SU-DHL-6 (cell line): ENCODE results near the gene GNAS.
A peak's percentile ranks its signal among the peaks of the same experiment; 100 is the strongest.

ENCODE experiments used
- H2AFZ ChIP-seq: fragments of 200-600 bp; sonication (generic); 2 replicates; pipeline ENCODE4 v1.6.1; 2014; ENCODE audit warnings: low read depth, mild to moderate bottlenecking, moderate library complexity, mixed read lengths, antibody characterized with exemption, low read length; ENCODE audit not compliant: severe bottlenecking
- H3F3A ChIP-seq: fragments of 200-600 bp; shearing (Covaris generic); 2 replicates; pipeline ENCODE4 v1.6.0; 2016; ENCODE audit warnings: antibody characterized with exemption, mild to moderate bottlenecking; ENCODE audit not compliant: insufficient read depth
- H3K27ac ChIP-seq: fragments of 200-600 bp; sonication (generic); 2 replicates; pipeline ENCODE4 v1.5.1; 2016; ENCODE audit warnings: low read depth, mild to moderate bottlenecking, low read length, moderate library complexity, mixed read lengths
- H3K27me3 ChIP-seq: fragments of 200-600 bp; sonication (generic), shearing (Covaris generic); 2 replicates; pipeline ENCODE4 v1.6.0; 2014; ENCODE audit warnings: mild to moderate bottlenecking, low read length
- H3K36me3 ChIP-seq: fragments of 200-600 bp; sonication (generic); 2 replicates; pipeline ENCODE4 v1.6.1; 2014; ENCODE audit warnings: mild to moderate bottlenecking, low read length, mixed read lengths
- H3K4me2 ChIP-seq: fragments of 300-600, 200-600 bp; shearing (Covaris generic), sonication (generic); 2 replicates; pipeline ENCODE4 v1.6.0; 2014; ENCODE audit warnings: low read length, low read depth, mild to moderate bottlenecking; ENCODE audit not compliant: poor library complexity, severe bottlenecking
- H3K4me3 ChIP-seq: fragments of 200-600 bp; sonication (generic); 2 replicates; pipeline ENCODE4 v1.5.1; 2014; ENCODE audit warnings: antibody characterized with exemption, low read length, mild to moderate bottlenecking, mixed read lengths; ENCODE audit not compliant: insufficient read depth, poor library complexity, severe bottlenecking
- H3K79me2 ChIP-seq: fragments of 200-600 bp; sonication (generic); 2 replicates; pipeline ENCODE4 v1.6.1; 2014; ENCODE audit warnings: mild to moderate bottlenecking, low read length, moderate library complexity; ENCODE audit not compliant: insufficient read depth
- H3K9ac ChIP-seq: fragments of 200-600 bp; sonication (generic); 2 replicates; pipeline ENCODE4 v1.7.0; 2014; ENCODE audit warnings: mild to moderate bottlenecking, low read length
- H3K9me2 ChIP-seq: fragments of 200-600 bp; sonication (generic); replicated peaks from 2 replicates; pipeline ENCODE4 v1.6.1; 2014; ENCODE audit warnings: low read length; ENCODE audit not compliant: insufficient read depth
- H3K9me3 ChIP-seq: fragments of 200-600 bp; sonication (generic); 2 replicates; pipeline ENCODE4 v1.6.1; 2014; ENCODE audit warnings: low read length, mixed read lengths; ENCODE audit not compliant: insufficient read depth
- H4K20me1 ChIP-seq: fragments of 200-600 bp; sonication (generic); 2 replicates; pipeline ENCODE4 v1.6.1; 2014; ENCODE audit warnings: low read depth, mild to moderate bottlenecking, antibody characterized with exemption, low read length, moderate library complexity, mixed read lengths
- CTCF ChIP-seq: fragments of 200-600 bp; sonication (generic); IDR thresholded peaks from one replicate; pipeline ENCODE4 v1.5.1; 2017; ENCODE audit warnings: antibody characterized with exemption, mild to moderate bottlenecking, low read length, moderate library complexity; ENCODE audit not compliant: insufficient read depth, poor library complexity, severe bottlenecking
- EZH2phosphoT487 ChIP-seq: fragments of 200-600 bp; sonication (generic), shearing (Covaris generic); conservative IDR thresholded peaks from 2 replicates; pipeline ENCODE4 v1.6.1; 2018; ENCODE audit warnings: mild to moderate bottlenecking, antibody characterized with exemption, low read length, moderate library complexity, mixed read lengths

The GNAS gene

GRCh38 chr20:58907320-58908137 lies 55.0 kb downstream of the GNAS start:
- H3K9ac ChIP-seq: peak overlapping the region; percentile 59
- peaks cover 7% of the 10 kb centered on the region; the same call in 1 of the 2 replicates for H3K79me2 ChIP-seq
- no peak overlapping the region for H2AFZ ChIP-seq
- H3K27me3 ChIP-seq: no peaks in the 10 kb centered on the region
- peak overlapping the region; percentile 94 for H3K27ac ChIP-seq
- peaks cover 67% of the 10 kb centered on the region for H3K36me3 ChIP-seq
- peaks cover 3% of the 10 kb centered on the region; the same call in 1 of the 2 replicates for H4K20me1 ChIP-seq
- no peaks in the 10 kb centered on the region for H3K9me2 ChIP-seq
- TF ChIP-seq EZH2phosphoT487 (no peak), CTCF (no peak)
- peak overlapping the region; percentile 38 for H3K4me3 ChIP-seq
- H3F3A ChIP-seq: peaks cover 77% of the 10 kb centered on the region
- H3K4me2 ChIP-seq: peak overlapping the region; percentile 82
- H3K9me3 ChIP-seq: no peaks in the 10 kb centered on the region

GRCh38 chr20:58908221-58908620 lies 55.7 kb downstream of the GNAS start:
- H2AFZ ChIP-seq: no peak overlapping the region
- 0 out of 2 replicates have a peak, but pooled peaks cover 3% of the 10 kb centered on the region for H3K79me2 ChIP-seq
- peak overlapping the region; percentile 82 for H3K4me2 ChIP-seq
- no peaks in the 10 kb centered on the region for H3K27me3 ChIP-seq
- peak overlapping the region; percentile 19 for H3K4me3 ChIP-seq
- H3K9me2 ChIP-seq: no peaks in the 10 kb centered on the region
- no peak for TF ChIP-seq CTCF
- no peak for TF ChIP-seq EZH2phosphoT487
- H3K9me3 ChIP-seq: no peaks in the 10 kb centered on the region
- H3K27ac ChIP-seq: peak overlapping the region; percentile 94
- peaks cover 84% of the 10 kb centered on the region for H3F3A ChIP-seq
- H3K36me3 ChIP-seq: peaks cover 66% of the 10 kb centered on the region
- peak overlapping the region; percentile 59 for H3K9ac ChIP-seq
- peaks cover 3% of the 10 kb centered on the region; the same call in 1 of the 2 replicates for H4K20me1 ChIP-seq

- no peak overlapping the region for H3K4me2 ChIP-seq
- peaks cover 3% of the 10 kb centered on the region; the same call in 1 of the 2 replicates for H4K20me1 ChIP-seq
- H3K9me3 ChIP-seq: no peaks in the 10 kb centered on the region
- no peak overlapping the region for H3K9ac ChIP-seq
- no peaks in the 10 kb centered on the region for H3K27me3 ChIP-seq
- H2AFZ ChIP-seq: no peak overlapping the region
- no peaks in the 10 kb centered on the region for H3K79me2 ChIP-seq
- H3K9me2 ChIP-seq: no peaks in the 10 kb centered on the region
- TF ChIP-seq EZH2phosphoT487: no peak
- no peak for TF ChIP-seq CTCF
- H3K27ac ChIP-seq: peak overlapping the region; percentile 94
- H3K4me3 ChIP-seq: no peak overlapping the region
- H3K36me3 ChIP-seq: peaks cover 60% of the 10 kb centered on the region
- H3F3A ChIP-seq: peaks cover 80% of the 10 kb centered on the region
These were observed 56.4 kb downstream of the GNAS start for GRCh38 chr20:58908941-58909340.
